Smooth muscle cell (in vitro differentiated cells): ENCODE results near the gene GRID2. TPM values are rescaled to one million over a fixed set of nuclear protein-coding genes. Genes with fewer than 3 reads are reported as not detected.

ENCODE experiments used
- DNase-seq: peaks from one replicate; lab custom pipeline; 2025; ENCODE audit not compliant: unreplicated experiment; lab: John Stamatoyannopoulos, UW
- H2AFZ ChIP-seq: fragments of 200-600 bp; sonication (generic); 2 replicates; pipeline ENCODE4 v1.6.0; 2016; ENCODE audit warnings: antibody characterized with exemption, low read depth, mild to moderate bottlenecking
- H3F3A ChIP-seq: fragments of 200-600 bp; sonication (generic); 2 replicates; pipeline ENCODE4 v1.6.0; 2017; ENCODE audit warnings: antibody characterized with exemption, low read depth
- H3K27ac ChIP-seq: fragments of 200-600 bp; sonication (generic); 2 replicates; pipeline ENCODE4 v1.5.1; 2016; ENCODE audit warnings: low read depth, mild to moderate bottlenecking
- H3K27me3 ChIP-seq: fragments of 200-600 bp; sonication (generic); 2 replicates; pipeline ENCODE4 v1.6.1; 2016; ENCODE audit warnings: low read depth, mild to moderate bottlenecking
- H3K36me3 ChIP-seq: fragments of 200-600 bp; sonication (generic); 2 replicates; pipeline ENCODE4 v1.5.1; 2016; ENCODE audit warnings: low read depth
- H3K4me1 ChIP-seq: fragments of 200-600 bp; sonication (generic); 2 replicates; pipeline ENCODE4 v1.5.1; 2016; ENCODE audit warnings: low read depth
- H3K4me2 ChIP-seq: fragments of 200-600 bp; sonication (generic); 2 replicates; pipeline ENCODE4 v1.6.0; 2016; ENCODE audit warnings: mild to moderate bottlenecking
- H3K4me3 ChIP-seq: fragments of 200-600 bp; sonication (generic); 2 replicates; pipeline ENCODE4 v1.5.1; 2016; ENCODE audit warnings: mild to moderate bottlenecking
- H3K79me2 ChIP-seq: fragments of 200-600 bp; sonication (generic); 2 replicates; pipeline ENCODE4 v1.6.0; 2016; ENCODE audit warnings: low read depth, mild to moderate bottlenecking
- H3K9ac ChIP-seq: fragments of 200-600 bp; sonication (generic); 2 replicates; pipeline ENCODE4 v1.6.0; 2016; ENCODE audit warnings: low read depth
- H3K9me3 ChIP-seq: fragments of 200-600 bp; sonication (generic); replicated peaks from 2 replicates; pipeline ENCODE4 v1.5.1; 2016; ENCODE audit warnings: low read depth
- H4K20me1 ChIP-seq: fragments of 200-600 bp; sonication (generic); 2 replicates; pipeline ENCODE4 v1.6.0; 2016; ENCODE audit warnings: low read depth
- CTCF ChIP-seq: fragments of 200-600 bp; sonication (generic); IDR thresholded peaks from 2 replicates; pipeline ENCODE4 v1.5.1; 2017; ENCODE audit warnings: borderline replicate concordance, mild to moderate bottlenecking, antibody characterized with exemption; ENCODE audit not compliant: insufficient read depth, poor library complexity, severe bottlenecking
- WGBS: methylation state at CpG from one replicate; pipeline ENCODE4 v1.1.7; 2016; ENCODE audit warnings: low lambda C conversion rate; 5-methylcytosine and 5-hydroxymethylcytosine counted together
- polyA plus RNA-seq: library from polyadenylated mRNA; unstranded; fragments of >200 nt; fragmentation: Nextera tagmentation; extraction: Ambion mirVana; gene quantifications from 2 replicates; pipeline ENCODE4 v1.2.1, GENCODE V29; 2016
- total RNA-seq: library from RNA; depleted of rRNA; stranded (reverse); fragments of >200 nt; gene quantifications from 2 replicates; pipeline ENCODE4 v1.2.3, GENCODE V29; 2014

Gene GRID2
- total and polyA plus RNA-seq, 2 experiments from 2014 or later: 1.2 TPM; not detected in 1

- Histone ChIP-seq H3K4me3 (no peak overlapping the region), H3K4me2 (no peak overlapping the region), H3K79me2 (no peaks in the 10 kb centered on the region), H3K4me1 (no peaks in the 10 kb centered on the region), H3K27me3 (no peaks in the 10 kb centered on the region), H3K27ac (no peak overlapping the region), H3K9me3 (no peaks in the 10 kb centered on the region), H2AFZ (no peak overlapping the region), H4K20me1 (no peaks in the 10 kb centered on the region), H3F3A (no peaks in the 10 kb centered on the region), H3K9ac (no peak overlapping the region), H3K36me3 (no peaks in the 10 kb centered on the region)
- DNase-seq: no peak
- TF ChIP-seq CTCF: no peak
- WGBS: 77% methylated on average over 3 of the region's 3 CpGs
Observed at GRCh38 chr4:93436000-93436626, 1132.3 kb downstream of the GRID2 start.

GRCh38 chr4:93437991-93438390 lies 1134.2 kb downstream of the GRID2 start:
- Histone ChIP-seq H3K79me2 (no peaks in the 10 kb centered on the region), H3K4me3 (no peak overlapping the region), H3K4me2 (no peak overlapping the region), H3K27me3 (no peaks in the 10 kb centered on the region), H3K36me3 (no peaks in the 10 kb centered on the region), H3K9me3 (no peaks in the 10 kb centered on the region), H3K4me1 (no peaks in the 10 kb centered on the region), H3K9ac (no peak overlapping the region), H2AFZ (no peak overlapping the region), H4K20me1 (no peaks in the 10 kb centered on the region), H3F3A (no peaks in the 10 kb centered on the region), H3K27ac (no peak overlapping the region)
- WGBS: 83% methylated on average over 3 of the region's 3 CpGs
- no peak for DNase-seq
- no peak for TF ChIP-seq CTCF

GRCh38 chr4:93444860-93445259 lies 1141.1 kb downstream of the GRID2 start:
- Histone ChIP-seq H3K36me3 (no peaks in the 10 kb centered on the region), H3K79me2 (no peaks in the 10 kb centered on the region), H3K27me3 (no peaks in the 10 kb centered on the region), H3K9ac (no peak overlapping the region), H3K9me3 (no peaks in the 10 kb centered on the region), H3K4me2 (no peak overlapping the region), H3K4me1 (no peaks in the 10 kb centered on the region), H4K20me1 (no peaks in the 10 kb centered on the region), H3K27ac (no peak overlapping the region), H3K4me3 (no peak overlapping the region), H3F3A (no peaks in the 10 kb centered on the region), H2AFZ (peak overlapping the region; percentile 35)
- TF ChIP-seq CTCF: no peak
- WGBS: 84% methylated on average over 1 of the region's 1 CpG
- DNase-seq: no peak

GRCh38 chr4:93446038-93446437 lies 1142.3 kb downstream of the GRID2 start:
- no peak for TF ChIP-seq CTCF
- WGBS: 70% methylated on average over 1 of the region's 1 CpG
- Histone ChIP-seq H4K20me1 (no peaks in the 10 kb centered on the region), H3K36me3 (no peaks in the 10 kb centered on the region), H3K9me3 (no peaks in the 10 kb centered on the region), H3K4me3 (no peak overlapping the region), H3K27ac (no peak overlapping the region), H3K4me1 (no peaks in the 10 kb centered on the region), H3K79me2 (no peaks in the 10 kb centered on the region), H3K4me2 (no peak overlapping the region), H3F3A (no peaks in the 10 kb centered on the region), H3K9ac (no peak overlapping the region), H2AFZ (no peak overlapping the region), H3K27me3 (no peaks in the 10 kb centered on the region)
- no peak for DNase-seq
